ENCODE measurements around the gene ALPL. TPM values are rescaled to one million over a fixed set of nuclear protein-coding genes. Genes with fewer than 3 reads are reported as not detected.

The ALPL gene
- total and polyA plus RNA-seq, 2 of the 4 experiments (the other 2 are of a cell fraction) = 0.54 to 2.2 TPM

GRCh38 chr1:21575351-21575942 is 66.2 kb downstream of the ALPL start:
- Histone ChIP-seq H2BK15ac (ENCODE audit: low read depth, low read length) (no peak overlapping the region), H3K9ac (ENCODE audit: low read depth, low read length) (no peak overlapping the region), H4K5ac (ENCODE audit: low read depth, low read length) (no peak overlapping the region), H4K8ac (ENCODE audit: low read depth in 2 of 2, low read length in 2 of 2) (no peak overlapping the region), H3K4me1 (ENCODE audit: control insufficient read depth, insufficient read depth, low read length) (no peaks in the 10 kb centered on the region), H3K23ac (ENCODE audit: low read depth, low read length) (no peak overlapping the region), H3K56ac (ENCODE audit: extremely low read depth, insufficient read depth, low read length) (no peak overlapping the region), H2AK5ac (ENCODE audit: low read depth, low read length) (no peak overlapping the region), H4K91ac (ENCODE audit: insufficient read depth, low read depth, low read length) (no peak overlapping the region), H3K14ac (replicated peaks; ENCODE audit: low read depth, low read length) (no peak overlapping the region), H3K27ac (ENCODE audit: insufficient read depth, low read length) (no peak overlapping the region), H3K36me3 (ENCODE audit: control insufficient read depth, insufficient read depth, low read length) (no peaks in the 10 kb centered on the region), H2AK9ac (replicated peaks; ENCODE audit: low read depth, low read length, poor library complexity) (peak overlapping the region; percentile 31), H2BK20ac (ENCODE audit: low read depth, low read length) (no peak overlapping the region), H3K4me2 (ENCODE audit: low read depth, low read length) (no peak overlapping the region), H3K4me3 (ENCODE audit: insufficient read depth, low read depth, low read length) (no peak overlapping the region), H3K4ac (ENCODE audit: low read depth, low read length) (no peak overlapping the region), H2AFZ (replicated peaks; ENCODE audit: low read length, poor library complexity) (no peak overlapping the region), H2BK5ac (ENCODE audit: low read depth, low read length, poor library complexity, severe bottlenecking) (no peak overlapping the region), H2BK120ac (ENCODE audit: low read depth, low read length) (no peak overlapping the region), H4K20me1 (ENCODE audit: insufficient read depth, low read length) (0 out of 2 replicates have a peak, but pooled peaks cover 3% of the 10 kb centered on the region), H3K9me1 (ENCODE audit: insufficient read depth, low read length) (no peaks in the 10 kb centered on the region), H3K18ac (ENCODE audit: low read depth, low read length) (no peak overlapping the region), H3K79me1 (ENCODE audit: low read depth in 1 of 2, low read length in 2 of 2) (no peaks in the 10 kb centered on the region), H3K9me3 (ENCODE audit: control insufficient read depth, insufficient read depth, low read length) (peaks cover 4% of the 10 kb centered on the region), H3K27me3 (ENCODE audit: control insufficient read depth, insufficient read depth, low read length) (no peaks in the 10 kb centered on the region; the same call in 1 of the 2 replicates)
- POLR2A ChIA-PET (ENCODE audit: unreplicated experiment) = no interaction called here
- CTCF ChIA-PET = no interaction called here
- intact Hi-C loops (cut with micrococcal nuclease) = loop anchor here (10.0 kb wide), 1 partner anchor 311 kb away; no protein-coding TSS in a partner anchor
- dilution Hi-C loops (cut with HindIII; ENCODE audit: low sequenced_read_pairs, unreplicated experiment) = no loop called here
- TF ChIP-seq MXI1 (IDR thresholded peaks at IDR 0.05; ENCODE audit: borderline replicate concordance, low read depth, low read length) = no peak
- no peak for TF ChIP-seq RFX5 (IDR thresholded peaks at IDR 0.05; ENCODE audit: low read depth, low read length)
- TF ChIP-seq CTCF (conservative IDR thresholded peaks at IDR 0.05; ENCODE audit: low read depth, low read length) = no peak
- no peak for TF ChIP-seq NFE2L2 (IDR thresholded peaks at IDR 0.05; ENCODE audit: low read depth, low read length)
- no peak for TF ChIP-seq USF2 (IDR thresholded peaks at IDR 0.05; ENCODE audit: low read depth, low read length)
- no peak for TF ChIP-seq RCOR1 (IDR thresholded peaks at IDR 0.05; ENCODE audit: insufficient replicate concordance, low read length)
- in situ Hi-C loops (cut with MboI; ENCODE audit: low sequenced_read_pairs) = no loop called here
- 92% methylated on average over 7 of the region's 18 CpGs; no CpG with 5 or more reads in 1 of the 2 experiments for WGBS, 2 experiments (ENCODE audit: extremely low coverage in 2 of 2, insufficient read length in 1 of 2)
- no TSS peak for BruUV-seq (replicated peaks)
- no peak for DNase-seq
- ATAC-seq (ENCODE audit: low read depth) = no peak

Data from IMR-90 (cell line).